Activated naive CD8-positive, alpha-beta T cell treated with anti-CD3 and anti-CD28 coated beads, Interleukin-2, amount 10 ng/mL, durations not matched to agents 7 days and 5 days (primary cell): ENCODE data around the gene SLK. TPM values are rescaled to one million over a fixed set of nuclear protein-coding genes. Genes with fewer than 3 reads are reported as not detected.

Source experiments
- ATAC-seq: fragments of 150-1000 bp; cut with Tn5 transposase; one replicate; pipeline ENCODE4 v1.10.0; 2021; ENCODE audit warnings: low read depth, moderate library complexity
- POLR2A ChIA-PET: fragments of 350-600 bp; sonication (Branson Sonifier 250); formaldehyde crosslinking; loops from one replicate; lab custom pipeline; 2021; ENCODE audit warnings: antibody characterized with exemption; lab: Charles Lee
- DNase-seq: peaks from one replicate; pipeline ENCODE4 v3.0.0; 2021
- H3K27ac Mint-ChIP-seq: one replicate; pipeline ENCODE4 v1.8.0; 2022; ENCODE audit warnings: mild to moderate bottlenecking, mixed read lengths
- H3K27me3 Mint-ChIP-seq: one replicate; pipeline ENCODE4 v1.8.0; 2022; ENCODE audit warnings: mild to moderate bottlenecking, moderate library complexity, mixed read lengths
- H3K36me3 Mint-ChIP-seq: one replicate; pipeline ENCODE4 v1.8.0; 2021; ENCODE audit warnings: mild to moderate bottlenecking, mixed read lengths
- H3K4me1 Mint-ChIP-seq: one replicate; pipeline ENCODE4 v1.8.0; 2021; ENCODE audit warnings: mixed read lengths
- H3K4me3 Mint-ChIP-seq: one replicate; pipeline ENCODE4 v1.8.0; 2022; ENCODE audit warnings: mild to moderate bottlenecking, moderate library complexity, mixed read lengths
- H3K9me3 Mint-ChIP-seq: one replicate; pipeline ENCODE4 v1.8.0; 2021; ENCODE audit warnings: mixed read lengths
- total RNA-seq, 2 experiments: library from RNA; stranded (reverse); gene quantifications; one replicate each; pipeline ENCODE4 v1.2.3, GENCODE V29; 2021

SLK gene
- 10 to 100 TPM; 37.9 to 38.4 TPM for total RNA-seq

GRCh38 chr10:103966671-103967447 lies at the start of gene SLK:
SLK (plus strand) TSS chr10:103967140; CDS start chr10:103967746, 606 bp downstream.
- H3K36me3 Mint-ChIP-seq, result peaks cover 6% of the 10 kb centered on the region
- no peaks in the 10 kb centered on the region for H3K9me3 Mint-ChIP-seq
- POLR2A ChIA-PET, result interaction anchor here (0.9 to 3.0 kb wide), 12 partner anchors 16 to 154 kb away, joined by 3 to 28 read pairs (median 4); partner anchors contain the start of gene SFR1
- H3K27me3 Mint-ChIP-seq, result no peaks in the 10 kb centered on the region
- DNase-seq (peak; percentile 96), ATAC-seq (peak; percentile 87)
- peak within 1 kb of the TSS; percentile 99 for H3K4me3 Mint-ChIP-seq
- H3K4me1 Mint-ChIP-seq, result peaks cover 27% of the 10 kb centered on the region
- H3K27ac Mint-ChIP-seq, result peak within 1 kb of the TSS; percentile 96

- ATAC-seq (peak; percentile 3), DNase-seq (peak; percentile 50)
- Mint-ChIP-seq H3K4me1 (peaks cover 35% of the 10 kb centered on the region), H3K9me3 (peaks cover 4% of the 10 kb centered on the region), H3K27me3 (no peaks in the 10 kb centered on the region), H3K36me3 (peaks cover 33% of the 10 kb centered on the region), H3K27ac (peak overlapping the region; percentile 96), H3K4me3 (peak overlapping the region; percentile 97)
- POLR2A ChIA-PET, result interaction anchor here (0.6 to 4.1 kb wide), 13 partner anchors 8 to 350 kb away, joined by 3 to 42 read pairs (median 5); partner anchors contain the start of genes SFR1 and SLK
These were observed 49.5 kb upstream of the SLK start for GRCh38 chr10:103917302-103918052.

GRCh38 chr10:103918053-103918846 lies 48.7 kb upstream of the SLK start, which contains the start of gene STN1:
STN1 (minus strand) TSS chr10:103918184; CDS start chr10:103917594, 590 bp downstream.
- peak within 1 kb of the TSS; percentile 97 for H3K4me3 Mint-ChIP-seq
- DNase-seq (peak; percentile 93), ATAC-seq (peak; percentile 93)
- POLR2A ChIA-PET, result interaction anchor here (0.6 to 4.1 kb wide), 8 partner anchors 9 to 203 kb away, joined by 3 to 42 read pairs (median 6); partner anchors contain the start of gene SFR1
- H3K4me1 Mint-ChIP-seq, result peaks cover 27% of the 10 kb centered on the region
- H3K27me3 Mint-ChIP-seq, result no peaks in the 10 kb centered on the region
- H3K9me3 Mint-ChIP-seq, result peaks cover 4% of the 10 kb centered on the region
- peak within 1 kb of the TSS; percentile 96 for H3K27ac Mint-ChIP-seq
- peaks cover 26% of the 10 kb centered on the region for H3K36me3 Mint-ChIP-seq

- DNase-seq (no peak), ATAC-seq (no peak)
- Mint-ChIP-seq H3K27ac (no peak overlapping the region), H3K9me3 (peaks cover 4% of the 10 kb centered on the region), H3K4me1 (peaks cover 21% of the 10 kb centered on the region), H3K27me3 (no peaks in the 10 kb centered on the region), H3K4me3 (no peak overlapping the region), H3K36me3 (peaks cover 20% of the 10 kb centered on the region)
- POLR2A ChIA-PET, result interaction anchor here (1.2 to 4.1 kb wide), 2 partner anchors 10 to 46 kb away, joined by 3 to 42 read pairs; no protein-coding TSS in a partner anchor
These were observed 47.3 kb upstream of the SLK start for GRCh38 chr10:103919648-103920025.

GRCh38 chr10:103921248-103921647 lies 45.7 kb upstream of the SLK start:
- DNase-seq, result no peak
- no peak for ATAC-seq
- POLR2A ChIA-PET, result interaction anchor here (0.7 to 2.9 kb wide), 8 partner anchors 10 to 260 kb away, joined by 3 to 14 read pairs (median 4); partner anchors contain the start of gene SFR1
- Mint-ChIP-seq H3K4me1 (peaks cover 5% of the 10 kb centered on the region), H3K4me3 (no peak overlapping the region), H3K27me3 (peaks cover 2% of the 10 kb centered on the region), H3K9me3 (no peaks in the 10 kb centered on the region), H3K36me3 (peaks cover 4% of the 10 kb centered on the region), H3K27ac (no peak overlapping the region)

- POLR2A ChIA-PET, result interaction anchor here (0.9 to 2.9 kb wide), 7 partner anchors 12 to 261 kb away, joined by 3 to 14 read pairs (median 4); partner anchors contain the start of gene SFR1
- no peak for DNase-seq
- peaks cover 2% of the 10 kb centered on the region for H3K27me3 Mint-ChIP-seq
These were observed 45.2 kb upstream of the SLK start for GRCh38 chr10:103921750-103922195.

GRCh38 chr10:103922659-103923058 lies 44.3 kb upstream of the SLK start:
- Mint-ChIP-seq H3K36me3 (peaks cover 2% of the 10 kb centered on the region), H3K27ac (no peak overlapping the region), H3K4me1 (peaks cover 4% of the 10 kb centered on the region), H3K4me3 (no peak overlapping the region), H3K27me3 (peaks cover 2% of the 10 kb centered on the region), H3K9me3 (no peaks in the 10 kb centered on the region)
- ATAC-seq (no peak), DNase-seq (no peak)
- POLR2A ChIA-PET, result interaction anchor here (2.9 kb wide), 1 partner anchor 199 kb away, joined by 12 read pairs; the partner anchor contains the start of gene SFR1

More at GRCh38 chr10:103921750-103922195, 45.2 kb upstream of the SLK start:
- peak; percentile 8 for ATAC-seq
- H3K4me1 Mint-ChIP-seq, result peaks cover 4% of the 10 kb centered on the region
- H3K27ac Mint-ChIP-seq, result no peak overlapping the region
- no peak overlapping the region for H3K4me3 Mint-ChIP-seq
- no peaks in the 10 kb centered on the region for H3K9me3 Mint-ChIP-seq
- peaks cover 4% of the 10 kb centered on the region for H3K36me3 Mint-ChIP-seq

- Mint-ChIP-seq H3K4me1 (peaks cover 4% of the 10 kb centered on the region), H3K36me3 (no peaks in the 10 kb centered on the region), H3K27ac (no peak overlapping the region), H3K4me3 (no peak overlapping the region), H3K27me3 (peaks cover 2% of the 10 kb centered on the region), H3K9me3 (no peaks in the 10 kb centered on the region)
- DNase-seq (no peak), ATAC-seq (no peak)
- POLR2A ChIA-PET, result no interaction called here
These were observed 43.4 kb upstream of the SLK start for GRCh38 chr10:103923502-103923901.

GRCh38 chr10:103925591-103925990 lies 41.3 kb upstream of the SLK start:
- Mint-ChIP-seq H3K9me3 (no peaks in the 10 kb centered on the region), H3K4me3 (no peak overlapping the region), H3K27ac (no peak overlapping the region), H3K27me3 (peaks cover 2% of the 10 kb centered on the region), H3K36me3 (no peaks in the 10 kb centered on the region), H3K4me1 (no peaks in the 10 kb centered on the region)
- ATAC-seq (no peak), DNase-seq (no peak)
- POLR2A ChIA-PET, result no interaction called here

GRCh38 chr10:103926722-103927319 lies 40.1 kb upstream of the SLK start:
- Mint-ChIP-seq H3K4me1 (no peaks in the 10 kb centered on the region), H3K27ac (no peak overlapping the region), H3K36me3 (no peaks in the 10 kb centered on the region), H3K4me3 (no peak overlapping the region), H3K9me3 (no peaks in the 10 kb centered on the region), H3K27me3 (peaks cover 2% of the 10 kb centered on the region)
- ATAC-seq (no peak), DNase-seq (no peak)
- POLR2A ChIA-PET, result interaction anchor here (0.6 kb wide), 1 partner anchor 39 kb away, joined by 4 read pairs; no protein-coding TSS in a partner anchor

- ATAC-seq (no peak), DNase-seq (no peak)
- peaks cover 2% of the 10 kb centered on the region for H3K27me3 Mint-ChIP-seq
- H3K27ac Mint-ChIP-seq, result no peak overlapping the region
- no peaks in the 10 kb centered on the region for H3K36me3 Mint-ChIP-seq
- H3K4me3 Mint-ChIP-seq, result no peak overlapping the region
- POLR2A ChIA-PET, result no interaction called here
- no peaks in the 10 kb centered on the region for H3K4me1 Mint-ChIP-seq
- H3K9me3 Mint-ChIP-seq, result no peaks in the 10 kb centered on the region
These were observed 38.2 kb upstream of the SLK start for GRCh38 chr10:103928784-103929183.

- POLR2A ChIA-PET, result interaction anchor here (0.6 kb wide), 1 partner anchor 540 kb away, joined by 4 read pairs; no protein-coding TSS in a partner anchor
These were observed 37.5 kb upstream of the SLK start for GRCh38 chr10:103929381-103929921.

More at GRCh38 chr10:103929381-103929921, 37.5 kb upstream of the SLK start:
- no peaks in the 10 kb centered on the region for H3K4me1 Mint-ChIP-seq
- no peak overlapping the region for H3K4me3 Mint-ChIP-seq
- no peaks in the 10 kb centered on the region for H3K9me3 Mint-ChIP-seq
- no peak for ATAC-seq
- H3K27ac Mint-ChIP-seq, result no peak overlapping the region
- DNase-seq, result no peak
- no peaks in the 10 kb centered on the region for H3K36me3 Mint-ChIP-seq
- peaks cover 2% of the 10 kb centered on the region for H3K27me3 Mint-ChIP-seq
